Iris pigment epithelial cell (primary cell): Measurements from ENCODE around the gene CORO7.
"Not testable (repeated sequence)": the region's sequence is repeated elsewhere in the genome, so short reads cannot be mapped to it uniquely, and the experiment has no call there.

ENCODE experiments used
- DNase-seq: peaks from one replicate; pipeline ENCODE4 v3.0.0-alpha.2; 2011; ENCODE audit warnings: low read depth

CORO7 gene

DNA sequence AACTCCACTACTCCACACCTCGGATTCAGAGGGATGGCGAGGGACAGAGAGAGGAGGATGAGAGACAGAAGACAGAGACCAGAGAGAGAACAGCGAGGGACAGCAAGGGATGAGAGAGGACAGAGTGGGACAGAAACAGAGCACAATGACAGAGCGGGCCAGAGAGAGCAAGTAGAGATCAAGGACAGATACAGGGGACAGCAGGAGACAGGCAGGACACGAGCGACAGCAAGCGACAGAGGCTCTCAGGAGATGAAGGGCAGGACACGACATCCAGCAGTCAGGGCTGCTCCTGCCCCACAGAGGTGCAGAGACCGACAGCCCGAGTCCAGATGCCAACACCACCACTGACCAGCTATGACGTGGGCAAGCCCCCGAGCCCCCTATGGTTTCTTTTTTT, 14.9 kb downstream of the CORO7 start:
- DNase-seq = no peak

DNA sequence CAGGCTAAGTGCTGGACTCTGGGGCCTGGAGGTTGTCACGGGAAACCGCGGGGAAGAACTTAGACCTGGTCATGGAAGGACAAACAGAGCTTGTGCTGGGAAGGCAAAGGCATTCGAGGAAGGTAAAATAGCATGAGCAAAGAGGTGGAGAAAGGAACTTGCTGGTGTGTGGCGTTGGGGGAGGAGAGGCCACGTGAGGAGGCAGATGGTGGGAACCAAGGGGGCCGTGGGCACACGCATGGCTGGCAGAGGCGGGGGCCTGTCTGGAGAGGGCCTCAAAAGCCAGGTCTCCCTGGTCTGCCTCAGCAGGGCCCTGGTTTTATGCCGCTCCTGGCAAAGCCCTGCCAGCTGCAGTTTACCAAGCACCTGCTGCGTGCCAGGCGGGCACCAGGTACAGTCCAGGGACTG, 15.3 kb downstream of the CORO7 start:
- no peak for DNase-seq

DNA sequence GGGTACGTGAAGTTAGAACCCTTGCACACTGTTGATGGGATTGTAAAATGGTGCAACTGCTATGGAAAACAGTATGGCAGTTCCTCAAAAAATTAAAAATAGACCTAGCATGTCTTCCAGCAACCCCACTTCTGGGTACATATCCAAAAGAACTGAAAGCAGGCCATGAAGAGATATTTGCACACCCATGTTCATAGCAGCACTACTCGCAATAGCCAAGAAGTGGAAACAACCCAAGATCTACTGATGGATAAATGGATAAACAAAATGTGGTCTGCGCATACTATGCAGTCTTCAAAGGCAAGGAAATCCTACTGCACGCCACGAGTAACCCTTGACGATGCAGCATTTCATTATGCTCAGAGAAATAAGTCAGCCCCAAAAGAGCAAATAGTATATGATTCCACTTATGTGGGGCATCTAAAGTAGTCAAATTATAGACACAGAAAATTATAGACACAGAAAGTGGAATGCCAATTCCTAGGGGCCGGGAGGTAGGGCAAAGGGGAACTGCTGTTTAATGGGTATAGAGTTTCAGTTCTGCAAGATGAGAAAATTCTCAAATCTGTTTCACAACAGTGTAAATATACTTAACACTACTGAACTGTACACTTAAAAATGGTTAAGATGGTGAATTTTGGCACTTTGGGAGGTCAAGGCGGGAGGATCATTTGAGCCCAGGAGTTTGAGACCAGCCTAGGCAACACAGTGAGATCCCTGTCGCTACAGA, 17.2 kb downstream of the CORO7 start:
- no peak for DNase-seq

DNA sequence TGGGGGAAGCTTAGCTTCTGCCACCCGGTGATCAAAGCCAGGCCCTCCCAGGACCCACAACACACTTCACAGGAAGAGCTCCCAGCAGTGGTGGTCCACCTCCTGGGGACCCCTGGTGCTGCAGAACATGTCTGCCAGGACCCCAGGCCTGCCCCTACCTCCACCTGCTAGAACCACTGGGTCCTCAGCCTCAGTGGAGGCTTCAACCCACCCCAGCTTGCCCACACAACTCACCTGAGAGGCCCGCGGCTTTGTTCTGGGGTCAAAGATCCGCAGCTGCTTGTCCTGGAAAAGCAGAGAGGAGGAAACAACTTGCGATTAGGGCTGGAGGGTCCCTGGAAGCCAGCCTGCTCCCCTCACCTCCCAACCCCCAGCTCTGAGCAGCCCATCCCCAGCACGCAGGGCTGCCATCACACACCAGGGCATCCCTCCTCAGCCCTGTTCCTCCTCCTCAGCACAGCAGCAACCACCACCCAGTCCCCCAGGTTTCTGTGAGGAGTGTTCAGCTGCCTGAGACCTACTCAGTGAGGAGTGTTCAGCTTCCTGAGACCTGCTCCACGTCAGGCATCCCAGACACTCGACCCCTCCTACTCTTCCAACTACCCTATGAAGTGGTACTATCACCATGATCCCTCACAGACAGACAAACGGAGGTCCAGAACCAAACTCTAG, 21.2 kb downstream of the CORO7 start:
- no peak for DNase-seq

DNA sequence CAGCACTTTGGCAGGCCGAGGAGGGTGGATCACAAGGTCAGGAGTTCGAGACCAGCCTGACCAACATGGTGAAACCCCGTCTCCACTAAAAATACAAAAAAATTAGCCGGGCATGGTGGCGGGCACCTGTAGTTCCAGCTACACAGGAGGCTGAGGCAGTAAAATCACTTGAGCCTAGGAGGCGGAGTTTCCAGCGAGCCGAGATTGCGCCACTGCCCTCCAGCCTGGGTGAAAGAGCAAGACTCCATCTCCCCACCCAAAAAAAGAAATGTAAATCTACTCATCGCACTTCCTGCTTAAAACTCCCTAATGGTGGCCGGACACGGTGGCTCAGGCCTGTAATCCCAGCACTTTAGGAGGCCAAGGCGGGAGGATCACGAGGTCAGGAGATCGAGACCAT, 22.5 kb downstream of the CORO7 start:
- DNase-seq = not testable (repeated sequence)

DNA sequence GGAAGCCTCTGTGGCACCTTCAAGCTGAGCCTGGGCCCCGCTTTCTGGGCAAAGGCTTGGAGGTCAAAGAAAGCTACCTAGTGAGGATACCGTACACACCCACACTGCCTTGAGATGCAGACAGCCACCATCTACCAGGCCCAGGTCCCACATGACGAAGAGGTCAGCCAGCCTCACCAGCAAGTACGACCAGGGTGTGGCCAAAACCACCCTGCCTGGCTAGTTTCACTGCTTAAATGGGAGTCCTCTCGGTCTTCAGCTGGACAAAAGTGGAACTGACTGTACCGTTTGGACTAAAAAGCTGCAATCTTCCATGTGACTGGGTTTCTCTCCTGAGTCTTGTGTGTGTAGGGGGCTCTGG, 23.2 kb downstream of the CORO7 start:
- no peak for DNase-seq

DNA sequence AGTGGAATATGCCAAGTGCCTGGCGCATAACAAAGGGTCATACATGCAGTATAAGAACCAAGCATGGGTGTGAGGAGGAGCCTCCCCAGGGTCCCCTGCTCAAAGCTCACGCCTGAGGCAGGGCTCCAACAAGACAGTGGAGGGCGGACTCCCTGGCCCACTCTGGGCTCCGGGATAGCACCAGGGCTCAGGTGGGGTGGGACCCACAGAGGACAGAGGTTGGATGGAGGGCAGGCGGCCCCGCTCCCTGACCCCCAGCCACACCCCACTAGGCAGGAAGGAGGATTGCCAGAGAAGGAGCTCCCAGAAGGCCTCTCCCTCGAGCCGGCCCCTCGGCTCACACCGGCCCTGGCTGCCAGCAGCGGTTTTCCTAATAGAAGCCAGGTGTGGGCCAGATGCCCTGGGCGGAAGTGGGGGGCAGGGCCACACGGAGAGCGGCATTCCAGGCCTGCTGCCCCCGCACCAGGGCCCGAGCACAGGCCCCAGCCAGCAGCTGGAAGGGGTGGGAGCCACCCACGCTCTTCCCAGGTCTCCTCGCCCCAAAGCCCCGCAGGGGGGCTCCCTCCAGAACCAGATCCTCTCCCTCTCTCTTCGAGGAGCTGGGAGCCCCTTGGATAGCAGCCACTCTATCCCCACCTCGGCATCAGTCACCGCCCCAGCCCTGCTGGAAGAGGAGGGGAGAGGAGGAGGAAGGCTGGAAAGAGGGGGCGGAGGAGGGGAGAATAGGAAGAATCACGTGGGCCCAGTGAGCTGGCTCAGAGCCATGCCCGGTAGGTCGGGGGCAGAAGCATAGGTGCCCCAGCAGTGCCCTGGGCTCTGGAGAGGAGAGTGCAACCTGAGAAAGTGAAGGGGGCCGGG, 23.8 kb downstream of the CORO7 start:
- DNase-seq = peak; percentile 48

DNA sequence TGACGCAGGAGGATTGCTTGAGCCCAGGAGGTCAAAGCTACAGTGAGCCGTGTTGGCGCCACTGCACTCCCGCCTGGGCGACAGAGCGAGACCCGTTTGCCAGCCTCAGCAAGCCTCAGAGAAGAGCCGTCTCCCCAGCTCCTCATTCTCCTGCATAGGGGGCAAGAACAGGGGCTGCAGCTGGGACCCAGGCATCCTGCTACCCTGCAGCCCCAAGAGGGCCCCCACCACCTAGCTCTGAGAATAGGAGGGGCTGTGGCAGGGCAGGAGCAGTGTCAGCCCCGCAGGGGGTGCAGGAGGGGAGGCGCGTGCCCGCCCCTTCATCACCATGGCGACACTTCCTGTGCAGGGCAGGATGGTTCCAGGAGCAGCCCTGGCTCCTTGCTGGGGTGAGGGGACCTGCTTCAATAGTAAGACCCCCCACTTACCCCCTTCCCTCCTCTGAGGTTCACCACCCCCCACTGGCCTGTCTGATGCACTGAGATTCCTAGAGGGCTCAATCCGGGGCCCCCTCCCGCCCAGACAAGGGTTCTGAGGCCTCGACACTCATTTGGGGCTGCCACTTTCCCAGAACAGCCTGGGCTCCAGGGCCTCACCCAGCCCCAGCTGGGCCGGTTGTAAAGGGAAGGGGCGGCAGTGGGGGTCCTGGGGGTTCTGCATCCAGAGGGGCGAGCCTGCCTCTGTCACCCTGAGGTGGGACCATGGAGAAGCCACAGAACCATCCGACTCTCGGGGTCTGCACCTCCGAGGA, 24.6 kb downstream of the CORO7 start:
- DNase-seq = no peak

DNA sequence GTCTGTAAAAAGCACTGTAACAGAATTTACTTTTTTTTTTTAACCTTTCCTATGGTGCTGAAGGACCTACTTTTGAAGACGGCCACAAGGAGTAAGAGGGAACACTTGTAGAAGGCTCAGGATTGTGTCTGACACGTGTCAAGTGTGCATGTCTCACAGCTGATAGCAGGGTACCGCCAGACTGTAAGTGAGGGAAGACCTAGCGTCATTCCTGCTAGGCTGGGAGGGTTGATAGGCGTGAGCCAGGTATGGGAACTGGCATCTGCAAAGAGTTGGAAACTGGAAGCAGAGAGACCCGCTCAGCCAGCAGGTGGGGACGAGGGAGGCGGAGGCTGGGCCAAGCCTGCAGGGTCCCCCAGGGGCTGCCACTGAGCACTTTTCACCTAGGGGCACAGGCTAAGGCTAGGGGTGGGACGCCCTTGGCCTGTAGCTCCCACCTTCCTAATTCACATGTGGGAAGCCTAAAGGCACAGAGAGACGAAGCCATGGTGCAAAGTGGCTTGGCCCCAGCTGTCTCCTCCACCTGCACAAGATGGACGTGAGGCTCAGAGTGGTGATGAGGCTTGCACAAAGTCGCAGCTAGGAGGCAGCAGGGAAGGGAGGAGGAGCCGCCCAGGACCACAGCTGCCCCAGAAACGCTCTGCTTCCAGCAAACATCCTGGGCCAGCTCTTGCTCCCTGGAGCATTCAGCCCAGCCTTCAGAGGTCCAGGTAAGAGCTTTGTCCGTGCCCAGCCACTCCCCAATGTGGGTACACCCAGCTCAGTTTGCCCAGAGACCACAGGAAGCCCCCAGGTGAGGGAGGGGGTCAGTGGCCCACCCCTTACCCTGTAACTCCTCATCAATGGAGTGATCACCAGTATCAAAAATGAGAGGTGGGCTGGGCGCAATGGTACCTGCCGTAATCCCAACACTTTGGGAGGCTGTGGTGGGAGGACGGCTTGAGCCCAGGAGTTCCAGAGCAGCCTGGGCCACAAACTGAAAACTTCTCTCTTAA, 25.8 kb downstream of the CORO7 start:
- DNase-seq = no peak

- DNase-seq = no peak
Measured at GRCh38 chr16:4389051-4389955, 27.1 kb downstream of the CORO7 start.

- DNase-seq = no peak
Measured at GRCh38 chr16:4388271-4389021, 27.9 kb downstream of the CORO7 start.

DNA sequence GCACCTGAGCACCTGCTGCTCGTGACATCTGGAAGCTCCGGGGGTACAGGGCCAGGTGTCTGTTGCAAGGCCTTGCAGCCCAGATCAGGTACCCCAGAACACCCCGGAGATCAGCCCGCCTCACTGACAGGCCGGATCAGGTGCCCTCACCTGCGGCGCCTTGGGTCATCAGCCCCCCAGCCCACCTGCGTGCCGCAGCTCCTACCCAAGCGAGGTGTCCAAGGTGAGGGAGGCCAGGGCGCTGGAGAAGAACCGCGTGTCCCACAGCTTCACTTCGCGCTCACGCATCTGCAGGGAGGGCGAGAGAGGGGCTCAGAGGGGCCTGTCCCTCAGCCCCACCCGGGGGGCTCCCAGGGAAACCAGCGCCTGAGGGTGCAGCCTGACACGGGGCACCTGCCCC, 28.6 kb downstream of the CORO7 start:
- no peak for DNase-seq

DNA sequence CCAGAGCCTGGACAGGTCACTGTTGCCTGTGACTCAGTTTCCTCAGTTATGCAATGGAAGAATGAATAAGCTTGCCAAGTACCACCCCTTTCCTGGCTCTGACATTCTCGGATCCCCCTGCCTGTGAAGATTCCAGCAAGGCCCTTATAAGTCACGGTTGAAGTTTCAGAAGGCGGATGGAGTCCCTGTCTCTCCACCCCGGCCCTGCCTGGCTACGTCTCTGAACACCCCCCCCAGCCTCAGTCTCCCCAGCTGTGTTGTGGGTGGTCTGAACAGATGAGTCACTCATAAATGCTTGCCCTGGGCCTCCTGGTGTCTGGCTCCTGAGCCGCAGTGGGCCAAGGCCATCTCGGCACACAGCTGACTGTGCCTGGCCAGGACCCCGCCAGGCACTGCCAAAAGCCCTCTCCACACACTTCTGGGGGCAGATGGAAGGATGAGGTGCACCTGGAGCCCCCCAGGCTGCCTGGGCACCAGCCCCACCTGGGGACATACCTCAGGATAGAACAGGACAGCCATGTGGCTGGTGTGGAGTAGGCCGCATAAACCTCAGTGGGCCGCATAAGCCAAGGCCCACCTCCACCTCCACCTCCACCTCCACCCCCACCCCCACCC, 29.3 kb downstream of the CORO7 start:
- DNase-seq = peak; percentile 55

GRCh38 chr16:4386451-4386805, 30.0 kb downstream of the CORO7 start:
- DNase-seq = no peak

DNA sequence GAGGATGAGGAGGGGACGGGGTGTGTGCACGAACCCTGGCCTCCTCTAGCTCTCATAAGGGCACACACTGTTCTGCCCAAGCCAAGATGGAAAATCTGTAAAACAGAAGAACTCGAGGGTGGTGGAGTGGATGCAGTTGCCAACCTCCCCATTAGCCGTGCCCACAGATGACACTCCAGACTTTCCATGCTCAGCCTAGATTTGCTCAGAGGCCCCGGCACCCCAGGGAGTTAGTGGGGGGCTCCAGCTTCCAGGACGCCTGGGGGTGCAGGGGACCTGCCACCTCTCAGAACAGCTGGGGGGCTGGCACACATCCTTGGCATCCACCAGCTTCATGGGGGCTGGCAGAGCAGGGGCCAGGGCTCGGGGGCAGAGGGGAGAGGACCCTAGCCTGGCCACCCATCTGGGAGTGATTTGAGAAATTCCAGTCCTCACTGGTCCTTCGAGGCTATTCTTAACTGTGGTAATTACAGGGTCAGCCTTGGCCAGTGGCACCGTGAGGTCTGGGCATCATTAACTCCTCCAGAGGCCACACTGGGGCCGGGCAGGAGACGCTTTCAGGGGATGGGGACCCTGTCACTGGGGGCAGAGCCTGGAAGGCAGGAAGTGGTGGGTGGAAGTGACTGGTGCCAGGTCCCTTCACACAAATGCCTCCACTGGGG, 30.5 kb downstream of the CORO7 start:
- DNase-seq = no peak

GRCh38 chr16:4385066-4385788, 31.2 kb downstream of the CORO7 start:
- DNase-seq = no peak

DNA sequence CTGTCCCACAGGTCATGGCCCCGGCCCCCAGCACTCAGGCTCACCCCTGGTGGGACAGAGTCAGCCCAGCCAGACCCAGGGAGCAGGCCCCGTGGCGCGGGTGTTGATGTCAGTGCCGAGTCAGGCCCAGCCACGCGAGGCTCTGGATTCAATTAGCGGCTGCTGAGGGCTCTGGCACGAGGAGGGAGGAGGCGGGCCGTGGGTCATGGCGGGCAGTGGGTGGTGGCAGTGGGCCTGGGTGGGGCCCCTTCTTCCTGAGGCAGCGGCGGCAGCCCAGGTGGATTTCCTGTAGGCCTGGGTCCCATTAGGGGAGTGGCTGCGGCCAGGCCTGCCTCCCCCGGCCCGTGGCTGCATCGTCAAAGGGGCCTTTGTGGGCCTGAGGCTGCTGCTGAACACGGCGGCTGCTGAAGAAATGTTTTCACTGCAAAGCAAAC, 31.9 kb downstream of the CORO7 start:
- no peak for DNase-seq
